Neuronal stem cell (in vitro differentiated cells): ENCODE results near the gene KIFAP3.
"Not testable (repeated sequence)": the region's sequence is repeated elsewhere in the genome, so short reads cannot be mapped to it uniquely, and the experiment has no call there.

Experiments
- DNase-seq: peaks from one replicate; pipeline ENCODE4 v3.0.0-alpha.2; 2013; ENCODE audit warnings: low spot score
- H2AFZ ChIP-seq: one replicate; pipeline ENCODE4 v1.6.1; 2013; ENCODE audit warnings: mild to moderate bottlenecking, low read length, inconsistent platforms
- H2AK5ac ChIP-seq: 2 replicates; pipeline ENCODE4 v1.6.1; 2013; ENCODE audit warnings: low read depth, mild to moderate bottlenecking, inconsistent platforms, low read length, moderate library complexity, mixed read lengths
- H2BK120ac ChIP-seq: 2 replicates; pipeline ENCODE4 v1.6.1; 2013; ENCODE audit warnings: low read depth, mild to moderate bottlenecking, inconsistent platforms, low read length, moderate library complexity, mixed read lengths
- H2BK12ac ChIP-seq: one replicate; pipeline ENCODE4 v1.6.1; 2013; ENCODE audit warnings: low read length, inconsistent platforms
- H2BK15ac ChIP-seq: 2 replicates; pipeline ENCODE4 v1.6.1; 2013; ENCODE audit warnings: mild to moderate bottlenecking, low read length, inconsistent platforms, mixed read lengths
- H2BK5ac ChIP-seq: one replicate; pipeline ENCODE4 v1.6.1; 2013; ENCODE audit warnings: inconsistent platforms, mild to moderate bottlenecking, low read length, moderate library complexity
- H3K14ac ChIP-seq: one replicate; pipeline ENCODE4 v1.6.1; 2013; ENCODE audit warnings: low read length, inconsistent platforms
- H3K18ac ChIP-seq: 2 replicates; pipeline ENCODE4 v1.6.1; 2013; ENCODE audit warnings: low read length, inconsistent platforms
- H3K23ac ChIP-seq: 2 replicates; pipeline ENCODE4 v1.6.1; 2013; ENCODE audit warnings: low read depth, mild to moderate bottlenecking, mixed read lengths, low read length, inconsistent platforms; ENCODE audit not compliant: poor library complexity
- H3K27ac ChIP-seq: replicated peaks from 3 replicates; pipeline ENCODE4 v1.5.1; 2013; ENCODE audit warnings: low read length, inconsistent platforms
- H3K27me3 ChIP-seq, 3 experiments: 2 replicates each; pipeline ENCODE4 v1.6.1; 2013; ENCODE audit warnings: low read length in 3 of 3, mild to moderate bottlenecking in 2 of 3, inconsistent platforms in 1 of 3, low read depth in 1 of 3, mixed read lengths in 1 of 3, moderate library complexity in 1 of 3; ENCODE audit not compliant: control insufficient read depth in 3 of 3, insufficient read depth in 3 of 3
- H3K36me3 ChIP-seq, 2 donors: replicated peaks in 1 of 2; 2 replicates each; pipeline ENCODE4 v1.6.1; 2013; ENCODE audit warnings: low read length in 2 of 2; ENCODE audit not compliant: control insufficient read depth in 2 of 2, insufficient read depth in 2 of 2
- H3K4ac ChIP-seq: 2 replicates; pipeline ENCODE4 v1.6.1; 2013; ENCODE audit warnings: inconsistent platforms, mild to moderate bottlenecking, low read length, moderate library complexity
- H3K4me1 ChIP-seq, 2 donors: 1 replicate in 1 of 2; 2 replicates in 1 of 2; pipeline ENCODE4 v1.6.1; 2013; ENCODE audit warnings: low read length in 2 of 2, low read depth in 1 of 2; ENCODE audit not compliant: control insufficient read depth in 2 of 2, insufficient read depth in 1 of 2
- H3K4me2 ChIP-seq: one replicate; pipeline ENCODE4 v1.6.1; 2013; ENCODE audit warnings: mild to moderate bottlenecking, low read length, inconsistent platforms; ENCODE audit not compliant: insufficient read depth, poor library complexity, severe bottlenecking
- H3K4me3 ChIP-seq, 2 donors: 2 replicates each; pipeline ENCODE4 v1.5.1; 2013; ENCODE audit warnings: low read length in 2 of 2, mild to moderate bottlenecking in 2 of 2, inconsistent platforms in 1 of 2, moderate library complexity in 1 of 2
- H3K79me1 ChIP-seq: one replicate; pipeline ENCODE4 v1.6.1; 2013; ENCODE audit warnings: low read depth, mild to moderate bottlenecking, inconsistent platforms, low read length, moderate library complexity
- H3K9ac ChIP-seq: one replicate; pipeline ENCODE4 v1.6.1; 2013; ENCODE audit warnings: mild to moderate bottlenecking, low read depth, low read length, inconsistent platforms; ENCODE audit not compliant: poor library complexity
- H3K9me3 ChIP-seq, 2 donors: replicated peaks in 1 of 2; 2 replicates each; pipeline versions ENCODE3 to v1.6.1; 2013; ENCODE audit warnings: low read length in 2 of 2, mild to moderate bottlenecking in 2 of 2, inconsistent platforms in 1 of 2, low read depth in 1 of 2, mixed read lengths in 1 of 2, moderate library complexity in 1 of 2; ENCODE audit not compliant: control insufficient read depth in 2 of 2, insufficient read depth in 1 of 2
- H4K8ac ChIP-seq: one replicate; pipeline ENCODE4 v1.6.1; 2013; ENCODE audit warnings: low read depth, mild to moderate bottlenecking, inconsistent platforms, low read length, moderate library complexity
- H4K91ac ChIP-seq: one replicate; pipeline ENCODE4 v1.6.1; 2013; ENCODE audit warnings: low read length, low read depth, mild to moderate bottlenecking, inconsistent platforms; ENCODE audit not compliant: poor library complexity
- WGBS, 2 donors: extraction: QIAGEN DNeasy Blood & Tissue Kit; methylation state at CpG; one replicate each; pipeline ENCODE4 v1.1.7; 2013; ENCODE audit warnings: missing lambda C conversion rate in 2 of 2, mixed read lengths in 1 of 2; ENCODE audit not compliant: insufficient read length in 2 of 2, insufficient replicate concordance in 1 of 2; ENCODE audit errors: extremely low coverage in 2 of 2; 5-methylcytosine and 5-hydroxymethylcytosine counted together

The KIFAP3 gene

GRCh38 chr1:170063109-170063826 lies 11.2 kb downstream of the KIFAP3 start:
- Histone ChIP-seq H3K36me3 (no peaks in the 10 kb centered on the region), H3K27me3 (no peaks in the 10 kb centered on the region), H3K9me3 (no peaks in the 10 kb centered on the region), H3K23ac (no peak overlapping the region), H2AFZ (no peak overlapping the region), H3K4ac (no peak overlapping the region), H4K8ac (no peak overlapping the region), H3K27ac (no peak overlapping the region), H3K4me3 (no peak overlapping the region), H3K4me1 (no peaks in the 10 kb centered on the region), H2BK15ac (no peak overlapping the region), H3K79me1 (no peaks in the 10 kb centered on the region), H4K91ac (no peak overlapping the region), H3K9ac (no peak overlapping the region), H2BK5ac (no peak overlapping the region), H2AK5ac (no peak overlapping the region), H2BK120ac (no peak overlapping the region), H2BK12ac (no peak overlapping the region), H3K14ac (no peak overlapping the region), H3K4me2 (no peak overlapping the region), H3K18ac (no peak overlapping the region)
- no CpG with 5 or more reads among the region's 5 CpGs for WGBS, 2 donors
- no peak for DNase-seq

- no CpG with 5 or more reads among the region's 4 CpGs for WGBS, 2 donors
- H2BK12ac ChIP-seq, H2AFZ ChIP-seq, H2BK120ac ChIP-seq, H3K4ac ChIP-seq, H3K9me3 ChIP-seq, H2AK5ac ChIP-seq, H4K8ac ChIP-seq, H3K27me3 ChIP-seq, H2BK15ac ChIP-seq, H3K36me3 ChIP-seq, H3K4me1 ChIP-seq, H3K23ac ChIP-seq, H3K79me1 ChIP-seq, H3K9ac ChIP-seq, H3K27ac ChIP-seq, H4K91ac ChIP-seq, H3K18ac ChIP-seq, H3K4me2 ChIP-seq, H3K4me3 ChIP-seq, H2BK5ac ChIP-seq, DNase-seq, H3K14ac ChIP-seq: not testable (repeated sequence)
Observed at GRCh38 chr1:170061676-170062075, 12.8 kb downstream of the KIFAP3 start.

GRCh38 chr1:170060015-170060520 lies 14.4 kb downstream of the KIFAP3 start:
- not testable (repeated sequence) for H3K14ac ChIP-seq, H3K4me3 ChIP-seq, H3K9me3 ChIP-seq, H3K4ac ChIP-seq, H3K27me3 ChIP-seq, H4K8ac ChIP-seq, H3K79me1 ChIP-seq, H2AFZ ChIP-seq, H3K23ac ChIP-seq, H3K4me1 ChIP-seq, H3K27ac ChIP-seq, H2BK15ac ChIP-seq, H2BK5ac ChIP-seq, H4K91ac ChIP-seq, H2AK5ac ChIP-seq, H2BK120ac ChIP-seq, H3K9ac ChIP-seq, H3K4me2 ChIP-seq, H2BK12ac ChIP-seq, H3K36me3 ChIP-seq, DNase-seq, H3K18ac ChIP-seq
- no CpG with 5 or more reads among the region's 3 CpGs for WGBS, 2 donors

- H2AK5ac ChIP-seq = no peak overlapping the region
- H3K4me2 ChIP-seq = no peak overlapping the region
- no peak overlapping the region for H4K8ac ChIP-seq
- H3K4me1 ChIP-seq = no peaks in the 10 kb centered on the region
- H3K4ac ChIP-seq = no peak overlapping the region
- no peak overlapping the region for H2BK5ac ChIP-seq
- no peak overlapping the region for H3K27ac ChIP-seq
- DNase-seq = no peak
- H3K18ac ChIP-seq = no peak overlapping the region
- H2BK12ac ChIP-seq = no peak overlapping the region
- no peak overlapping the region for H2AFZ ChIP-seq
- H3K4me3 ChIP-seq = no peak overlapping the region
- no peaks in the 10 kb centered on the region for H3K36me3 ChIP-seq
- no peak overlapping the region for H3K14ac ChIP-seq
- no CpG with 5 or more reads among the region's 3 CpGs for WGBS, 2 donors
- H3K9me3 ChIP-seq = no peaks in the 10 kb centered on the region
- no peak overlapping the region for H4K91ac ChIP-seq
- H2BK120ac ChIP-seq = no peak overlapping the region
- no peak overlapping the region for H3K9ac ChIP-seq
- no peak overlapping the region for H2BK15ac ChIP-seq
- peaks cover 1% of the 10 kb centered on the region for H3K79me1 ChIP-seq
- H3K23ac ChIP-seq = no peak overlapping the region
- H3K27me3 ChIP-seq = no peaks in the 10 kb centered on the region
Observed at GRCh38 chr1:170049176-170049800, 25.2 kb downstream of the KIFAP3 start.
